Measurements from ENCODE around the gene EFHC1. TPM values are rescaled to one million over a fixed set of nuclear protein-coding genes. Genes with fewer than 3 reads are reported as not detected.

The EFHC1 gene
- total and polyA plus RNA-seq, 4 donors, result 15.7 to 81.7 (median 35.5) TPM

DNA sequence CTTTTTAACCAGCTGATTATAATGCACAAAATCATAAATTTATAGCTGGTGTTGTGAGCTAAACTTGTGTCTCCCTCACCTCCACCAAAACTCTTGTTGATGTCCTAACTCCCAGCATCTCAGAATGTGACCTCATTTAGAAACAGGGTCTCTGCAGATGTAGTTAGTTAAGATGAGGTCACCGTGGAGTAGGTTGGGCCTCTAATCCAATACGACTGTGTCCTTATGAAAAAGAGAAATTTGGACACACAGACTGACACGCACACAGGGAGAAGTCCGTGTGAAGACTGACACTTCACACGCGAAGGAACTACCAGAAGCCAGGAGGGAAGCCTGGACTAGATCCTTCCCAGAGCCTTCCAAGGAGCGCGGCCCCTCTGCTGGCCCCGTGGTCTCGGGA is 110.2 kb downstream of the EFHC1 start:
- H3K9ac ChIP-seq (ENCODE audit: insufficient read depth in 1 of 2, low read length in 2 of 2), result no peak overlapping the region
- DNase-seq (no peak), ATAC-seq (ENCODE audit: insufficient read depth, low FRiP score) (no peak)
- no peaks in the 10 kb centered on the region for H3K4me1 ChIP-seq (ENCODE audit: control insufficient read depth in 5 of 5, insufficient read depth in 5 of 5, low read length in 5 of 5)
- no peak overlapping the region for H3K27ac ChIP-seq (ENCODE audit: low read depth in 1 of 2, low read length in 1 of 2)
- no peaks in the 10 kb centered on the region for H3K27me3 ChIP-seq (ENCODE audit: control insufficient read depth in 3 of 3, insufficient read depth in 3 of 3, low read length in 2 of 3)
- peaks cover 0 to 7% (median 5%) of the 10 kb centered on the region in 4 donors for H3K36me3 ChIP-seq (ENCODE audit: control insufficient read depth in 4 of 4, insufficient read depth in 4 of 4, low read length in 4 of 4)
- no peaks in the 10 kb centered on the region for H3K9me3 ChIP-seq (ENCODE audit: control insufficient read depth in 4 of 4, insufficient read depth in 3 of 4, low read length in 3 of 4)
- H3K4me3 ChIP-seq, result no peak overlapping the region
- 96 to 98% methylated on average over 10 of the region's 10 CpGs for whole genome bisulfite sequencing, 2 donors
- no peak for TF ChIP-seq CTCF (IDR thresholded peaks at IDR 0.05; ENCODE audit: control extremely low read depth, extremely low read depth)

DNA sequence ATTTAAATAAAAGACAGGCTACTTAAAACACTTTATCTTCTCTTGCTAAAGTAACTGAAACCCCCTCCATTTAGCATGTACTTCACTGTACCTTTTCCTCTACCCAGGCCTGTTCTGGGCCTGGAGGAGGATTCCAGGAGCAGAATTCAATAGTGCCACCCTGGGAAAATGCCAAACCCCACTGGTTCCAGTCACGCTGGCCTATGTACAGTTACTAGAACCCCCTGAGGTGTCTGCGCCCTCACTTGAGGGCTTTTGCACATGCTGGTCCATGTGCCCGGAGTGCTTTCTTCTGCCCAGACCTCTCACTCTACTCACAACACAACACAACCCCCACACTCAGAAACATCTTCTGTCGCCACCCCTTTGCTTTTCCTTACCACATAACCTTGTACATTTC is 111.3 kb downstream of the EFHC1 start:
- WGBS, 2 donors, result 91 to 92% methylated on average over 4 of the region's 4 CpGs
- no peak overlapping the region for H3K27ac ChIP-seq (ENCODE audit: low read depth in 1 of 2, low read length in 1 of 2)
- no peaks in the 10 kb centered on the region for H3K4me1 ChIP-seq (ENCODE audit: control insufficient read depth in 5 of 5, insufficient read depth in 5 of 5, low read length in 5 of 5)
- no peak overlapping the region for H3K9ac ChIP-seq (ENCODE audit: insufficient read depth in 1 of 2, low read length in 2 of 2)
- no peak for TF ChIP-seq CTCF (IDR thresholded peaks at IDR 0.05; ENCODE audit: control extremely low read depth, extremely low read depth)
- no peak overlapping the region for H3K4me3 ChIP-seq
- H3K9me3 ChIP-seq (ENCODE audit: control insufficient read depth in 4 of 4, insufficient read depth in 3 of 4, low read length in 3 of 4), result no peaks in the 10 kb centered on the region
- H3K36me3 ChIP-seq (ENCODE audit: control insufficient read depth in 4 of 4, insufficient read depth in 4 of 4, low read length in 4 of 4), result peaks cover 0 to 7% (median 5%) of the 10 kb centered on the region in 4 donors
- ATAC-seq (ENCODE audit: insufficient read depth, low FRiP score), result no peak
- no peak for DNase-seq
- H3K27me3 ChIP-seq (ENCODE audit: control insufficient read depth in 3 of 3, insufficient read depth in 3 of 3, low read length in 2 of 3), result no peaks in the 10 kb centered on the region

DNA sequence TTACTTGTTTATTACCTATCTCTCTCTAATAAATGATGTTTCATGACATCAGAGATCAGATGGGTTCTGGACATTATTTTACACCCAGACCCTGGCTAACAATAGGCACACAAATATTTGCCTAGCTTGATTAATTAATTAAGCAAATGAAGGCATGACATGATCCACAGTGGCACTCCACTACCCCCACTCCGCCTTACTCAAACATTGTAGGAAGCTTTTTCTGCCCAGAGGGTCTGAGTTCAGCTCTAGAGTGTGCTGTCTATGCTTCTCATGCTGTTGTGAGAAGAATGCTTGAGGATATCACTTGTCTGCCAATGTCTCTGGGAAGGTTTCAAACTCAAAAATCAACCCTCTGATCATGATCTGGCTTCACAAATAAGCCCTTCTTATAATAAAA is 111.7 kb downstream of the EFHC1 start:
- H3K4me3 ChIP-seq, result no peak overlapping the region
- H3K27me3 ChIP-seq (ENCODE audit: control insufficient read depth in 3 of 3, insufficient read depth in 3 of 3, low read length in 2 of 3), result no peaks in the 10 kb centered on the region
- TF ChIP-seq CTCF (IDR thresholded peaks at IDR 0.05; ENCODE audit: control extremely low read depth, extremely low read depth), result no peak
- no peak overlapping the region for H3K27ac ChIP-seq (ENCODE audit: low read depth in 1 of 2, low read length in 1 of 2)
- no peaks in the 10 kb centered on the region for H3K9me3 ChIP-seq (ENCODE audit: control insufficient read depth in 4 of 4, insufficient read depth in 3 of 4, low read length in 3 of 4)
- no peak for DNase-seq
- peaks cover 0 to 3% (median 0%) of the 10 kb centered on the region in 5 donors for H3K4me1 ChIP-seq (ENCODE audit: control insufficient read depth in 5 of 5, insufficient read depth in 5 of 5, low read length in 5 of 5)
- ATAC-seq (ENCODE audit: insufficient read depth, low FRiP score), result no peak
- 94 to 100% methylated on average over 1 of the region's 1 CpG for WGBS, 2 donors
- H3K36me3 ChIP-seq (ENCODE audit: control insufficient read depth in 4 of 4, insufficient read depth in 4 of 4, low read length in 4 of 4), result peaks cover 0 to 7% (median 5%) of the 10 kb centered on the region in 4 donors
- H3K9ac ChIP-seq (ENCODE audit: insufficient read depth in 1 of 2, low read length in 2 of 2), result no peak overlapping the region

- no peaks in the 10 kb centered on the region for H3K9me3 ChIP-seq (ENCODE audit: control insufficient read depth in 4 of 4, insufficient read depth in 3 of 4, low read length in 3 of 4)
- no peaks in the 10 kb centered on the region for H3K27me3 ChIP-seq (ENCODE audit: control insufficient read depth in 3 of 3, insufficient read depth in 3 of 3, low read length in 2 of 3)
- no peak for TF ChIP-seq CTCF (IDR thresholded peaks at IDR 0.05; ENCODE audit: control extremely low read depth, extremely low read depth)
- no peak overlapping the region for H3K27ac ChIP-seq (ENCODE audit: low read depth in 1 of 2, low read length in 1 of 2)
- WGBS, 2 donors, result 87 to 89% methylated on average over 2 of the region's 2 CpGs
- ATAC-seq (ENCODE audit: insufficient read depth, low FRiP score) (no peak), DNase-seq (no peak)
- H3K9ac ChIP-seq (ENCODE audit: insufficient read depth in 1 of 2, low read length in 2 of 2), result no peak overlapping the region
- peaks cover 0 to 5% (median 0%) of the 10 kb centered on the region in 5 donors for H3K4me1 ChIP-seq (ENCODE audit: control insufficient read depth in 5 of 5, insufficient read depth in 5 of 5, low read length in 5 of 5)
- no peak overlapping the region for H3K4me3 ChIP-seq
- H3K36me3 ChIP-seq (ENCODE audit: control insufficient read depth in 4 of 4, insufficient read depth in 4 of 4, low read length in 4 of 4), result peaks cover 0 to 7% (median 5%) of the 10 kb centered on the region in 4 donors
Observed at GRCh38 chr6:52532457-52532856, 112.3 kb downstream of the EFHC1 start.

Data from lung (tissue), 12 donors.